Thoracic aorta (tissue), 2 donors: ENCODE measurements around the gene NANS. TPM values are rescaled to one million over a fixed set of nuclear protein-coding genes. Genes with fewer than 3 reads are reported as not detected.
"Not testable (repeated sequence)": the region's sequence is repeated elsewhere in the genome, so short reads cannot be mapped to it uniquely, and the experiment has no call there.

ENCODE experiments used
- ATAC-seq: fragments of 150-250 bp; one replicate; pipeline ENCODE4 v1.8.0; 2017; ENCODE audit warnings: low read depth; ENCODE audit not compliant: insufficient number of reproducible peaks, low FRiP score
- DNase-seq: peaks from one replicate; pipeline ENCODE4 v3.0.0-alpha.2; 2020; ENCODE audit warnings: low spot score
- H3K27ac ChIP-seq, 2 donors: fragments of 200-600 bp; sonication (generic); 1 replicate in 1 of 2; 2 replicates in 1 of 2; pipeline ENCODE4 v1.5.1; 2016; ENCODE audit warnings: mild to moderate bottlenecking in 2 of 2, moderate library complexity in 2 of 2
- H3K27me3 ChIP-seq: fragments of 200-600 bp; sonication (generic); replicated peaks from 2 replicates; pipeline ENCODE4 v1.6.0; 2016; ENCODE audit warnings: mild to moderate bottlenecking; ENCODE audit not compliant: insufficient read depth
- H3K36me3 ChIP-seq: fragments of 200-600 bp; sonication (generic); one replicate; pipeline ENCODE4 v1.5.1; 2016
- H3K4me1 ChIP-seq, 2 donors: fragments of 200-600 bp; sonication (generic); 1 replicate in 1 of 2; 2 replicates in 1 of 2; pipeline versions ENCODE4 v1.5.1 to v1.6.0; 2016; ENCODE audit warnings: low read depth in 2 of 2, mild to moderate bottlenecking in 1 of 2; ENCODE audit not compliant: control insufficient read depth in 1 of 2
- H3K4me3 ChIP-seq: fragments of 200-600 bp; sonication (generic); 2 replicates; pipeline ENCODE4 v1.5.1; 2016; ENCODE audit warnings: mild to moderate bottlenecking
- H3K9me3 ChIP-seq: fragments of 200-600 bp; sonication (generic); 2 replicates; pipeline ENCODE4 v1.5.1; 2016
- CTCF ChIP-seq: fragments of 200-600 bp; sonication (generic); IDR thresholded peaks from one replicate; pipeline ENCODE4 v1.5.1; 2019; ENCODE audit warnings: antibody characterized with exemption
- total RNA-seq, 2 donors: library from RNA; depleted of rRNA; stranded (reverse); fragments of >200 nt; gene quantifications; one replicate each; pipeline versions ENCODE4 v1.1.0 to v1.2.3, GENCODE V29; 2016

The NANS gene
- total RNA-seq, 2 donors from 2014 or later = 60.9 to 73.1 TPM

DNA sequence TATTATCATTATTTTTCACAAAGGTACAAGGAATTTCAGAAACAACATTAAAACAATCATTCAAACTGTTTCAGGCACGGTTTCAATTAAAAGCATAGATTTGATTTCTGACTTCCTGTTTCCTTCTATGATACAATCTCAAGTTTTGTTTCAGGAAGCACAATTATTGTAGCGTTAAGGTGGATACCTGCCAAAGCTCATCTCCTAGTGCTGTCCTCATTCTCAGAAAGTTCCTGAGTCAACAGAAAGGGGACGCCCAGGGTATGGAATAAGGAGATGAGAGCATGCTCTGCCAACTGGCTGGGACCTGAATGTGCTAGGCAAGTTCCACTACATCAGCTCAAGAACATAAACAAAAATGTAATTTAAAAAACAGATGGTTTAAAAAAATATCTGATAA lies 64.5 kb downstream of the NANS start:
- Histone ChIP-seq H3K9me3 (no peaks in the 10 kb centered on the region), H3K36me3 (no peaks in the 10 kb centered on the region), H3K27me3 (no peaks in the 10 kb centered on the region), H3K4me3 (no peak overlapping the region), H3K27ac (no peak overlapping the region), H3K4me1 (no peaks in the 10 kb centered on the region)
- no peak for ATAC-seq
- no peak for TF ChIP-seq CTCF
- DNase-seq = no peak

GRCh38 chr9:98124091-98124490 lies 67.6 kb downstream of the NANS start:
- not testable (repeated sequence) for DNase-seq, H3K36me3 ChIP-seq, H3K27ac ChIP-seq, ATAC-seq, H3K4me3 ChIP-seq, H3K4me1 ChIP-seq, H3K27me3 ChIP-seq, H3K9me3 ChIP-seq

DNA sequence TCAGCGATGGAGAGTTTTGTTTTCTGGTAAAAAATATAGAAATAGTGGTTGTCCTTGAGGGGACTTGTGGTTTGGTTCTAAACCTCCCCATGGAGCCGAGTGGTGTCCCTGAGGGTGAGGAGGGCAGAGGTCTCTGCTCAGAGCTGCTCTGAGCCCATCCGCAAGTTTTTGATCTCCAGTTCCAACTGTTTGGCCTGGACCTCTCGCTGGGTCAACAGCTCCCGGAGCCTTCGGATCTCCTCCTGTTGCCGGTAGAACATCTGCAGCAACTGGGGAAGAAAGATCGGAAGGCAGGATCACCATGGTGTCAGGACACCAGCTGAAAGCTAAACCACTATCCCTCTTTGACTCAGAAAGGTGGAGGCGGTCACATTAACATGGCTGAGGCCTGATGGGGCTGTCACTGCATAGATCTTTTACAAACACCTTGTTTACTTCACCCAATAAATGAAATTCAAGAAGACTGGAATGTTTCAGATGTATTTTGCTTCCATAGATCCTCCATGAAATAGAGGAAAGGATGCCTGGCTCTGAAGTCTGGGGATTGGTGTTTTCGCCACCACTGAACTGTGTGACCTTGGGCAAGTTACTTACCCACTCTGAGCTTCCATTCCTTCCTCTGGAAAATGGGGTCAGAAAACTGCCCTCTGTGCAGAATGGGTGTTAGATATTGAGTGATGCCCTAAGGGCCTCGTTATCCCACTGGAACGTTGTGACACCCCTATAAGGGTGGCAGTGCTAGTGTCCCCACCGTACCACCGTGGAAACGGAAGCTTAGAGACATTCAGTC lies 68.3 kb downstream of the NANS start:
- no peaks in the 10 kb centered on the region for H3K9me3 ChIP-seq
- no peak for TF ChIP-seq CTCF
- no peak overlapping the region for H3K4me3 ChIP-seq
- H3K4me1 ChIP-seq = no peaks in the 10 kb centered on the region
- no peak for ATAC-seq
- no peak overlapping the region for H3K27ac ChIP-seq
- H3K27me3 ChIP-seq = no peaks in the 10 kb centered on the region
- no peak for DNase-seq
- H3K36me3 ChIP-seq = no peaks in the 10 kb centered on the region

DNA sequence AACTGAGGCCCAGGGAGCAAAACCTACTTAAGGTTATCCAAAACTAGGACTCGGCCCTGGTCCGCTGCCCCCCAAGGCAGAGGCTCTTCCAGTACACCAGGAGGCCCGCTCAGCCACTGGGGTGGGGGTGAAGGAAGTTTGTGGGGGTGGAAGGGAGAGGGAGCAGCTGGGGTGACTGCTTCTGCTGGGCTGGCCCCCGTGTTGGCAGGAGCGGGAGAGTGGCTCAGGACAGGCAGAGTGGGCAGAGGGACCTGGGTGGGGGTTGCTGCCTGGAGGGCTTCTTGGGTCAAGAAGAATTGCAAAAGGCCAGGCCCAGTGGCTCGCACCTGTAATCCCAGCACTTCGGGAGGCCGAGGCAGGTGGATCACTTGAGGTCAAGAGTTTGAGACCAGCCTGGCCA lies 70.7 kb downstream of the NANS start:
- H3K9me3 ChIP-seq = no peaks in the 10 kb centered on the region
- no peak overlapping the region for H3K4me3 ChIP-seq
- ATAC-seq (no peak), DNase-seq (no peak)
- H3K27me3 ChIP-seq = no peaks in the 10 kb centered on the region
- H3K4me1 ChIP-seq = no peaks in the 10 kb centered on the region
- no peak for TF ChIP-seq CTCF
- no peak overlapping the region for H3K27ac ChIP-seq
- no peaks in the 10 kb centered on the region for H3K36me3 ChIP-seq

DNA sequence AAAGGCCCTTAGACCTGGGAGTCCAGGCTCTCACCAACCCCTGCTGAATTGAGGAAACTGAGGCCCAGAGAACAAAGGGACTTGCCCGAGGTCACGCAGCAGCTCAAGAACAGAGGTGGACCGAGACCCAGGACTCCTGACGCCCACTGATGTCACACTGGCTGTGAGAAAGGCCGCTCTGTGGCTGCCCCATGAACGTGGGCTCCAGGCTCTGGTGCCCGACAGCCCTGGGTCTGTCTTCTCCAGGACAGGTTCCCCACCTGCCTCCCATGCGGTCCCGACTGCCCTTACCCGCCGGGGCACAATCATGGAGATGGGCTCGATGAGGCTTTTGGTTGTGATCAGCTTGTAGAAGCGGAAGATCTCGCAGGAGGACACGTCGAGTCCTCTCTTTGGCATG lies 71.8 kb downstream of the NANS start:
- H3K27ac ChIP-seq = no peak overlapping the region
- H3K36me3 ChIP-seq = no peaks in the 10 kb centered on the region
- H3K4me1 ChIP-seq = no peaks in the 10 kb centered on the region
- DNase-seq (no peak), ATAC-seq (no peak)
- no peak for TF ChIP-seq CTCF
- H3K4me3 ChIP-seq = no peak overlapping the region
- H3K27me3 ChIP-seq = no peaks in the 10 kb centered on the region
- no peaks in the 10 kb centered on the region for H3K9me3 ChIP-seq

DNA sequence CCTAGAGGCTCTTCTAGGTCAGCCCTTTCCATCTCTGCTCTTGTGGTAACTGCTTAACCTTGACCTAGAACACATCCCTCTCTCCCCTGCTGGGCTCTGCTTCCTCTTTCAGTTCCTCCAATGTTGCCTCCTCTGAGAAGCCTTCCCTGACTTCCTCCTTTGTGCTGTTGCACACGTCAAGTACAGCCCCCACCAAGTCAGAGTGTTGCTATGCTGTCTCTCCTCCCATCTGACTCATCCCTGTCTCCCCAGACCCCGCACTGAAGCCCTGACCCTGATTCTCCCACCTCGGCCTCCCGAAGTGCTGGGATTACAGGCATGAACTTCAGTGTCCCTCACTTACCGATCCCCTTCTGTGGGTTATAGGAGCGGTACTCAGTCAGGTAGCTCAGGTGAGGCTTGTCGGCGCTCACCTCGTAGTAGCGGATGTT lies 72.9 kb downstream of the NANS start:
- Histone ChIP-seq H3K27ac (no peak overlapping the region), H3K4me1 (no peaks in the 10 kb centered on the region), H3K36me3 (no peaks in the 10 kb centered on the region), H3K27me3 (no peaks in the 10 kb centered on the region), H3K4me3 (no peak overlapping the region), H3K9me3 (no peaks in the 10 kb centered on the region)
- ATAC-seq = no peak
- no peak for DNase-seq
- TF ChIP-seq CTCF = no peak

DNA sequence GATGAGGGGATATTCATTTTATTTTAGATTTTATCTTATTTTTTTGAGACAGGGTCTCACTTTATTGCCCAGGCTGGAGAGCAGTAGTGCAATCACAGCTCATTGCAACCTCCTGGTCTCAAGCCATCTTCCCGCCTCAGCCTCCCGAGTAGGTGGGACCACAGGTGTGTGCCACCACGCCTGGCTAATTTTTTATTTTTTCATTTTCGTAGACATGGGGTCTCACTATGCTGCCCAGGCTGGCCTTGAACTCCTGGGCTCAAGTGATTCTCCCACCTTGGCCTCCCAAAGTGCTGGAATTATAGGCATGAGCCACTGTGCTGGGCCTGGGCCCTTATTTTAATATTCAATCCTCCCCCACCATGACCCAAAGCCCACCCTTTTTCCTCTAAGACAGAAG lies 73.5 kb downstream of the NANS start:
- H3K27ac ChIP-seq, H3K4me1 ChIP-seq, H3K27me3 ChIP-seq, ATAC-seq, H3K36me3 ChIP-seq, DNase-seq, H3K4me3 ChIP-seq, H3K9me3 ChIP-seq: not testable (repeated sequence)
